ENCODE results near the gene NDUFS8.

Gene NDUFS8

DNA sequence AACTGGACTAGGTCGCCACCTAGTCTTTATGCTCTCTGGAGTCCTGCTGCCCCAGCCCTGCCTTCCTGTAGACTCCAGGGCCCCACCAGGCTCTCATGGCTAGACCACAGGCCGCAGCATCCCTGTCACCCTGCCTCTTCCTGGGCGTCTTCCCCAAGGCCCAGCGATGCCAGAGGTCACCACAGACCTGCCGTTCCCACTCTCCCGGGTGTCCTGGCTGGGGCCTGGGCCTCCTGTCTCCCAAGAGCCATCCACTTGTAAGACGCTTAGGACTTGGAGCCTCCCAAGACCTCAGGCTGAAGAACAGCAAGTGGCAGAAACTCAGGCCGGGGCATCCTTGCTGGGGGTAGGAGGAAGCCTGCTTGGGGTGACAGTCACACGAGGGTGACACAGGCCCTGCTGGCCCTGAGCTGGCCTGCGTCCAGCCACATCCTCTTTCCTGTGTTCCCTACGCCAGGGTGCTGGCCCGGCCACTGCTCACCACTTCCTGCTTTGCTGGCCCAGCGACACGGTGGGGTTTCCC, 6.3 kb downstream of the NDUFS8 start:
- DNase-seq (ENCODE audit: low read depth) = no peak

DNA sequence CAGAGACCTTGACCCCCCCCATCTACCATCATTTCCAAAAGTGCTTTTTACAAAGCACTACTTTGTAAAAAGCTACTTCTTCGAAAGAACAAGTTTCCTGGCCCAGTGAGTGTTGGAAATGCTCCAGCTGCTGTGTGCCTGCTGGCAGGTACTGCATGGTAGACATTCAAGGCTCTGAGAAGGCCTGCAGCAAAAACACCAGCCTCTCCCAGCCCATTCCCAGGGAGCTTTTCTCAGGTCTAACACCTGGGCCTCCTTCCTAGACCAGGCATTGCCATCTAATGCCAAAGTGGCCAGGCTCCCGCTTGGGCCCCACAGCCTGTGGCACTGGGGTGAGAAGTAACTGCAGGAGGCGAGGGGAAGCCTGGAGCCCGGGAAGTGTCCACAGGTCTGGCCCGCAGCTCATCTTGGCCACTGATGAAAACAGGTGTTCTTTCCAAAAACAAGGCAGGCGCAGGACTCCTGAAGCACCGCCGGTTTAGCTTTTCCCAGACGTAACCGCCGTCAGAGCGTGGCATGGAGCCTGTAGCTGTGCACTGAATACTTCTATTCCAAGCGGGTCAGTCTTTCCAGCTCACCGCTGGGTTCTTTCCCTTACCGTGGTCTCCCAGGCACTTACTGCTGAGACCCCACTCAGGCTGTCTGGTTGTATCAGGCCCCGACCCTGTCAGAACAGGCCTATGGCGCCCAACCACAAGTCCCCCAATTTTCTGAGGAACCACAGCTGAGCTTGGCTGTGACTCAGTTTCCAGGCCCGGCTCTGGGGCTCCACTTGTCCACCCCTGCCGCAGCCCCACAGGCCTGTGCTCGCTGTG, 7.1 kb downstream of the NDUFS8 start:
- DNase-seq (ENCODE audit: low read depth) = no peak

DNA sequence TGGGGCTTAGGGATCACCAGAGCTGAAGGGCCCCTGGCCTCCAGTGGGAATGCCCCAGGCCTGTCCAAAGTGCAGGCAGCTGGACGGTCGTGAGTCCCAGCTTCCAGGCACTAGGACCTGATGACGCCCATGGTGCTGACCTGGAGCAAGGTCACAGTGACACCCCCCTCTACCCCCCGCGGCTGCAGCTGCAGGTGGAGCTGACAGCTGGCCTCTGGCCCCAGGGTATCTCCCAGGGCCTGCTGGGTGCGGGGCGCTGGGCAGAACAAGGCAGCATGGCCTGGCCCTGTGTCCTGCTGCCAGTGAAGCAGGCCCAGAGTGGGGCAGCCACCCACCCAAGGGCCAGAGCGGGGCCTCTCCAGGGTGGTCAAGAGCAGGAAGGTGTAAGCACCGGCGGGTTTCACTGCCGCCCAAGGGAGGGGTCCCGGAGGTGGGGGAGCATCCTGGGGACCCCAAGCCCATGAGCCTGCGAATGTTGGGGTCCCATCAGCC, 7.8 kb downstream of the NDUFS8 start:
- no peak for DNase-seq (ENCODE audit: low read depth)

DNA sequence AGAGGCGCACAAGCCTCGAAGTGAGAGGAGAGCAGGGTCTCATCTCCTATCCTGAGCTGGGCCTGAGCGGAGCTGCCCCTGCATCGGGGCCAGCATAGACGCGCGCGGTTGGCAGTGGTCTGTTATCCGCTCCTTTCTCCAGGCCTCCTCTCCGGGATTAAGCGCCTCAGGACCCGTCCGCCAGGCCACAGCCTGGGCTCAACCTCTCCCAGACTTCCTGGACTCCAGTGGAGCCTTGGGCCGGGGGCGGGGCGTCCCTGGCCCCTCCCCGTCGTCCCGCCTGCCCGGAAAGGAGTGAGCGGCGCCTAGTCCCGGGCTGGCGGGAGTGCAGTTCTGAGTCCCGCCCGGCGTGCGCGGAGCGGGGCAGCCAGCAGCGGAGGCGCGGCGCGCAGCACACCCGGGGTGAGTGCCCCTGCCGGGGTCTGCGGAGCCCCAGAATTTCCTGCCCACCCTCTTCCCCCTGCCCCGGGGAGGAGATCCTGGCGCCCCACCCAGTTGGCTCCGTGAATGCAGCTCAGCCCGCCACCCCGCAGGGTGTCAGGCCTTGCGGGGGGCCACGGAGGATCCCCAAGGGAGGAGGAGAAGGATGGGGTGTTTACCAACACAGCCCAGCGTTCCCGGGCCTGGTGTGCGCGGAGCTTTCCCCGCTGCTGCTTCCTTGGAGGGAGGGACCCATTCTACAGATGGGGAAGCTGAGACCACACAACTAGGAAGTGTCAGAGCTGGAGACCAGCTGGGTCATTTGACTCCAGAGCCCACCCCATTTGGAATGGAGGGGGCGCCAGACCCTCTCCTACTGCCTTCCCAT, 8.4 kb downstream of the NDUFS8 start, which contains the start of gene TCIRG1:
Gene TCIRG1, plus strand, starts transcription at position 308 of the 808 bp plus-strand sequence. CDS start 2,247 bp downstream, outside the sequence.
- DNase-seq (ENCODE audit: low read depth) = peak; percentile 33

DNA sequence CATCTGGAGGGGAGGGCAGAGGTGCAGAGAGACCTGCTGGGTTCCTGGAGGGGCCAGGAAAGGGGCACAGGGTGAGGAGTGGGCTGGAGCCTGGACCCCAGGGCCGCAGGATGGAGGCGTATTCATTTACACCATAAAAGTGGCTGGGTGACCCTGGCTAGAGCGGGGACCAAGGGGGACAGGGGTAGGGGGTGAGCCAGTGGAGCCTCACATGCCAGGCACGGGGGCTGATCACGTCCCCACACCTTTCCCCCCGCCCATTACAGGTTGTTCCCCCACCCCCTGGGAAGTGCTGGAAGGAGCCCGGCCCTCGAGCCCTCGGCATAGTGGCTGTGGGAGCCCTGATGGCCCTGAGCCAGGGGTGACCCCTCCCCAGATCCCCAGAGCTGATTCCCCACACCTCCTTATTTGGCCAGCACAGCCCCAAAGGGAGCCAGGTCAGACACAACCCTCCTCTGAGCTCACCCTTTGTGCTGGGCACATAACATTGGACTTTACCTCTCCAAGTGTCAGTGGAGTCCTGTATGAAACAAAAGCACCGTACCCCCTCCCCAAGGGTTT, 9.1 kb downstream of the NDUFS8 start:
- no peak for DNase-seq (ENCODE audit: low read depth)

DNA sequence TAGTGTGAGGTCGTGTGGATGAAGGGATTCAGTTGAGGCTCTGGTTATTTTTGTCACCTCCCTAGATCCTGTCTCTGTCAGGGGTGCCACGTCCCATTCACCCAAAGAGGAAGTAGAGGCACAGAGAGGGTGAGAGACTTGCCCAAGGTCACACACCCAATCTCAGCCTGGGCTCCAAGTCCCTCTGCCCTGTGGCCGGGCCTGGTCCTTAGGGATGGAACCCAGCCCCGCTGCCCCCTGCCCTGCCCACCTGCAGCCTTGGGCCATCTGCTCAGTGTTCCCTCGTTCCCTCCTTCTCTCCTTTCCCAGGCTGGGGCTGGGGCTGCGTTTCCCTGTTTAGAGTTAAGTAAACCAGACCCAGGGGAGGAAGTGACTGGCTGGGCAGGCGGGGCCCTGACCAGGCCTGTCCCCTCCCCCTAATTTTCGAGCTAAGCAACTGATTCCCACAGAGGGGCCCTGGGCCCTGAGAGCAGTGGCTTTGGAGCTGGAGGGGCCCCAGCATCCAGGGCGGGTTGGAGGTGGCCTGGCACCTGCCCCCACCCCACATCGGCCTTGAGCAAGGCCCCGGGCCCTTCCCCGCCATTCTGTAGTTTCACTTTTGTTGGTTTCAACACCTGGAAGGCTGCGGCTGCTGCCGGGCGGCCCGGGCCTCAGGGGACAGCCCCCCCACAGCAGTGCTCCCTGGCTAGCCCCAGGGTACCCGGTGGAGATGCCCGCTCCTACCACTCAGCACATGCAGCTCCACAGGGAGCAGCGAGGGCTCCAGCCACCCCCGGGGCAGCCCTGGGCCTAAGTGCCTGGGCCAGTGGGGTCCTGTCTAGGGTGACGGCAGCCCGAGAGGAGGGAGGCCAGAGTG, 9.8 kb downstream of the NDUFS8 start:
- DNase-seq (ENCODE audit: low read depth) = peak; percentile 24

DNA sequence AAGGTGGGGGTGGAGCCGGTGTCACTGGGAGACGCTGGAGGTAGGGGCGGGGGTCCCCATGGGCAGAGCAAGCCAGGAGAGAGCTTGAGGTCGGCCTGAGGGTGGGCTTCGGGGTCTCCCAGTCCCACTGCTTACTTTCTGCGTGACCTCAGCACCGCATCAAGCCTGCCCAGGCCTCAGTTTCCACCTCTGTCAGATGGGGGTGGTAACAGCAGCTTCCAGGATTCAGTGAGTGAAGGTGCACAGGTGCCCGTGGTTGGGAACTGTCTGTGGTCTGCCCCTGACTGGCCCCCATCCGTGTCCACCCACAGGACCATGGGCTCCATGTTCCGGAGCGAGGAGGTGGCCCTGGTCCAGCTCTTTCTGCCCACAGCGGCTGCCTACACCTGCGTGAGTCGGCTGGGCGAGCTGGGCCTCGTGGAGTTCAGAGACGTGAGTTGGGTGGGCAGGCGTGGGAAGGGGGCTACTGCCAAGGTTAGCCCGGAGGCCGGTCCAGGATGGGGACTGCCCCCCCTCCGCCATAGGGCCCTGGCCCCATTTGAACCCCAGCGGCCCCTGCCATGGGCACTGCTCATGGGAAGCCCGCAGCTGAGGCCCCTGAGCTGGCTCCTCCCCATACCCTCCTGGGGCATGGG, 10.6 kb downstream of the NDUFS8 start:
- no peak for DNase-seq (ENCODE audit: low read depth)

DNA sequence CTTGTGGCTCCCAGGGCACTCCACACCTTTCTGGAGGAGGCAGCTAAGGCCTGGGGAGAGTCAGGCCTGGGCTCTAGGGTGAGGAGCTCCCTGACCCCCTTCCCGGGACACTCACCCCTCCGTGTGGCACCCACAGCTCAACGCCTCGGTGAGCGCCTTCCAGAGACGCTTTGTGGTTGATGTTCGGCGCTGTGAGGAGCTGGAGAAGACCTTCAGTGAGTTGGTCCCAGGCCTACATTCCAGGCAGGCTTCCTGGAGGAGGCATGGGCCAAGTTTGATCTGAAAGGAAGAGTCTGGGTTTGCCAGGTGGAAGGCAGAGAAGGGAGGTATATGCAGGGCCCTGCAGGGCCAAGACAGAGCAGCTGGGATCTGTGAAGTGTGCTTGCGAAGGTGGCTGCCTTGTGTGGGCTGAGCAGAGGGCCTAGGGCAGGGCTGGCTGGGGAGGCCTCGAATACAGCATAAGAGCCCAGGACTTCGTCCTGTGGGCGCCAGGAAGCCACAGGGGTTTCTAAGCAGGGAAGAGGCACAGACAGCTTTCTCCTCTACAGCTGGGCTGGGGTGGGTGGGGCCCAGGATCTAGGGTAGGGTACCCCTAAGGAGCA, 11.2 kb downstream of the NDUFS8 start:
- no peak for DNase-seq (ENCODE audit: low read depth)

DNA sequence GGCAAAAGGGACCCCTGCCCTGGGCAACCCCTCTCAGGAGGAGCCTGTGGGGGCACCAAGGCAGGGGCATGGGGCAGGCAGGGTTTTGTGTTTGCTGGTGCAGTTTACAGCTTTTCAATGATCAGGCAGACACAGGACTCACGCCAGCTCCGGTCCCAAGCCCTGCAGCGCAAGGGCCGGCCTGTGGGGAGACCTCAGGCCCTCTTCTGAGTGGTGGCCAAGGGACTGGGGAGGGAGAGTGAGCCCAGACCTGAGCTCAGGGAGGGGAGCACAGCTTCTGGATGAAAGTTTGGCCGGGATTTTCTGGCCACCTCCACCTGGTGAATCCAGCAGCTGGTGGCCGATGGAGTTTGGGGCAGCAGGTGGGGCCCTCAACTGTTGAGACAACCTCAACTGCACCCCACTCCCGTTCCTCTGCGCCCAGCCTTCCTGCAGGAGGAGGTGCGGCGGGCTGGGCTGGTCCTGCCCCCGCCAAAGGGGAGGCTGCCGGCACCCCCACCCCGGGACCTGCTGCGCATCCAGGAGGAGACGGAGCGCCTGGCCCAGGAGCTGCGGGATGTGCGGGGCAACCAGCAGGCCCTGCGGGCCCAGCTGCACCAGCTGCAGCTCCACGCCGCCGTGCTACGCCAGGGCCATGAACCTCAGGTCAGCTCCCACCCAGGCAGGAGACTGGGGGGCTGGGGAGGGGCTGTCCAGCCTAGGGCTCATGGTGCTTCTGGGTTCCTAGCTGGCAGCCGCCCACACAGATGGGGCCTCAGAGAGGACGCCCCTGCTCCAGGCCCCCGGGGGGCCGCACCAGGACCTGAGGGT, 11.9 kb downstream of the NDUFS8 start:
- no peak for DNase-seq (ENCODE audit: low read depth)

DNA sequence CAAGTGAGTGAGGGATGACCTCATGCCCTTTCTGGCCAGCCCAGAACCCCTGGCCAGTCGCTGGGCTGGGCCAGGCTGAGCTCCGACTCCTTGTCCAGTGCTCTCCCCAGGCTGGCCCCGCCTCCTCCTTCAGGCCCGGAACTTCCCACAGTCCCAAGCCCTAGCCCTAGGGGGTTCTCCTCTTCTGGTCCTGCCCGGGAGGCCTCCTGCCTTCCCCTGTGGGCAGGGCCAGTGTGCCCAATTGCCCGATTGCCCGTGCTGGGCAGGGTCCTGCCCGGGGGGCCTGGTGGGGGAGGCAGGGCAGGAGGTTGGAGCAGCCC, 12.5 kb downstream of the NDUFS8 start:
- DNase-seq (ENCODE audit: low read depth) = no peak

DNA sequence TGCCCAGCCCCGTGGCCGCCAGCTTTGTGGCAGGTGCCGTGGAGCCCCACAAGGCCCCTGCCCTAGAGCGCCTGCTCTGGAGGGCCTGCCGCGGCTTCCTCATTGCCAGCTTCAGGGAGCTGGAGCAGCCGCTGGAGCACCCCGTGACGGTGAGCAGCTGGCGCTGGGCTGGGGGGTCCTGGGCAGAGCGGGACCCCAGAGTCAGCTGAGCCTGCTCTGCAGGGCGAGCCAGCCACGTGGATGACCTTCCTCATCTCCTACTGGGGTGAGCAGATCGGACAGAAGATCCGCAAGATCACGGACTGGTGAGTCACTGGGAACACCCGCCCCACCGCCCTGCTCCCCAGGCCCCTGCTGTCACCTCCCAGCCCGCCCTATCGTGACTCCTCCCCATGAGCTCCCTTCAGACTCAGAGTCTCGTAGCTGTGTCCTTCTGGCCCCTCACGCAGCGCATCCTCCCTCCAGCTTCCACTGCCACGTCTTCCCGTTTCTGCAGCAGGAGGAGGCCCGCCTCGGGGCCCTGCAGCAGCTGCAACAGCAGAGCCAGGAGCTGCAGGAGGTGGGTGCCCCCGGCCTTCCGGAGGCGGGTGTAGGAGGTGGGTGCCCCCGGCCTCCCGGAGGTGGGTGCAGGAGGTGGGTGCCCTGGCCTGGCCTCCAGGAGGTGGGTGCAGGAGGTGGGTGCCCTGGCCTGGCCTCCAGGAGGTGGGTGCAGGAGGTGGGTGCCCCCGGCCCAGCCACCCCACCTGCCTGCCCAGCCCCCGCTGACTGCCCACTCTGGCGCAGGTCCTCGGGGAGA, 13.1 kb downstream of the NDUFS8 start:
- DNase-seq (ENCODE audit: low read depth) = no peak

DNA sequence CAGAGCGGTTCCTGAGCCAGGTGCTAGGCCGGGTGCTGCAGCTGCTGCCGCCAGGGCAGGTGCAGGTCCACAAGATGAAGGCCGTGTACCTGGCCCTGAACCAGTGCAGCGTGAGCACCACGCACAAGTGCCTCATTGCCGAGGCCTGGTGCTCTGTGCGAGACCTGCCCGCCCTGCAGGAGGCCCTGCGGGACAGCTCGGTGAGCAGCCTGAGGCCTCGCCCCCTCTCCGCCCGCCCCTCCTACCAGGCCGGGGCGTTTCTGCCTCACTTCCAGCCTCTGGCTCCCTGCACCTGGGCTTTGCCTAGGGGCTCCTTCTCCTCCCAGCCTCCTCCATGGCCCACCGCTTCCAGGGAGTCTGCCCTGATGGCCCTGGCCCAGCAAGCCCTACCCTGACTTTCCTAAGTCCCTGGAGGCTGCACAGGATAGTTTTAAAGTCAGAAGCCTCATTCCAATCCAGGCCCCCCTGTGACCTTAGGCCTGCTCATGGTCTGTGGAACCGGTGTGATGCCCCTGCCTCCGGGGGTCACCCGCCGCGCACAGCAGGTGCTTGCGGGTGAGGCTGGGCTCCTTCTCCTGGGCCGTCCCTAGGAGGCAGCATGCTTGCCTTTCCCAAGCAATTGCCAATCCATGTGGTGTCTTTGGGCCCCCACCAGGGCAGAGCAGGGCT, 13.8 kb downstream of the NDUFS8 start:
- DNase-seq (ENCODE audit: low read depth) = no peak

DNA sequence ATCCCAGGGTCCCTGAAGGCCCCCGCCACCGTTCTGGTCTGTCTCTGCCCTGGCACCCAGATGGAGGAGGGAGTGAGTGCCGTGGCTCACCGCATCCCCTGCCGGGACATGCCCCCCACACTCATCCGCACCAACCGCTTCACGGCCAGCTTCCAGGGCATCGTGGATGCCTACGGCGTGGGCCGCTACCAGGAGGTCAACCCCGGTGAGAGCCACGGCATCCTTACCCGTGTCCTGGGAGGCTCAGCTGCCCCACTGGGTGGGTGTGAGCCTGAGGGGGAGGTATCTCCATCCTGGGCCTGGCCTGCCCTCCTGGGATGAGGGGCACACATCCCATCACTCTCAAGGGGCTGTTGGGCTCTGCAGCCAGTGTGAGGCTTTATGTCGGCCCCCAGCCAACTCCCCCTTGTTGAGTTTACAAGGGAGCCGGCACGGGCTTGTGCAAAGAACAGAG, 14.4 kb downstream of the NDUFS8 start:
- DNase-seq (ENCODE audit: low read depth) = no peak

DNA sequence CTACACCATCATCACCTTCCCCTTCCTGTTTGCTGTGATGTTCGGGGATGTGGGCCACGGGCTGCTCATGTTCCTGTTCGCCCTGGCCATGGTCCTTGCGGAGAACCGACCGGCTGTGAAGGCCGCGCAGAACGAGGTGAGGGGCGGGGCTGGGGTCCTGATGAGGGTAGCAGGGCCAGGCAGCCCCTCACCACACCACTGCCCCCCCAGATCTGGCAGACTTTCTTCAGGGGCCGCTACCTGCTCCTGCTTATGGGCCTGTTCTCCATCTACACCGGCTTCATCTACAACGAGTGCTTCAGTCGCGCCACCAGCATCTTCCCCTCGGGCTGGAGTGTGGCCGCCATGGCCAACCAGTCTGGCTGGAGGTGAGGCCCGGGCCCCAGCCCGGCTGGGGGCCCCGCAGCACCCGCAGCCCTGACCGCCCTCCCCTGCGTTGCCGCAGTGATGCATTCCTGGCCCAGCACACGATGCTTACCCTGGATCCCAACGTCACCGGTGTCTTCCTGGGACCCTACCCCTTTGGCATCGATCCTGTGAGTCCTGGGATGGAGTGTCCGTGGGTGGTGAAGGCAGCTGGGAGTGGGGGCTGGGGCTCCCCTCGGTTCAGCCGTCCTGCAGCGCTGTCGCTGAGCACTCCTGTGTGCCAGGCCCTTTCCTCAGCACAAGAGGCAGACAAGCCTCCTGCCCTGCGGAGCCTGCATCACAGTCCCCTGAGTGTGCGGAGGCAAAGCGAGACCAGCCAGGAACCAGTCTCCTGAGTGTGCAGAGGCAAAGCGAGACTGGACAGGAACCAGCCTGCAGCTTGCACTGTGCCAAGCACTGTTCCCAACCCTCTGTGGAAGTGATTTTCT, 17.2 kb downstream of the NDUFS8 start:
- no peak for DNase-seq (ENCODE audit: low read depth)

DNA sequence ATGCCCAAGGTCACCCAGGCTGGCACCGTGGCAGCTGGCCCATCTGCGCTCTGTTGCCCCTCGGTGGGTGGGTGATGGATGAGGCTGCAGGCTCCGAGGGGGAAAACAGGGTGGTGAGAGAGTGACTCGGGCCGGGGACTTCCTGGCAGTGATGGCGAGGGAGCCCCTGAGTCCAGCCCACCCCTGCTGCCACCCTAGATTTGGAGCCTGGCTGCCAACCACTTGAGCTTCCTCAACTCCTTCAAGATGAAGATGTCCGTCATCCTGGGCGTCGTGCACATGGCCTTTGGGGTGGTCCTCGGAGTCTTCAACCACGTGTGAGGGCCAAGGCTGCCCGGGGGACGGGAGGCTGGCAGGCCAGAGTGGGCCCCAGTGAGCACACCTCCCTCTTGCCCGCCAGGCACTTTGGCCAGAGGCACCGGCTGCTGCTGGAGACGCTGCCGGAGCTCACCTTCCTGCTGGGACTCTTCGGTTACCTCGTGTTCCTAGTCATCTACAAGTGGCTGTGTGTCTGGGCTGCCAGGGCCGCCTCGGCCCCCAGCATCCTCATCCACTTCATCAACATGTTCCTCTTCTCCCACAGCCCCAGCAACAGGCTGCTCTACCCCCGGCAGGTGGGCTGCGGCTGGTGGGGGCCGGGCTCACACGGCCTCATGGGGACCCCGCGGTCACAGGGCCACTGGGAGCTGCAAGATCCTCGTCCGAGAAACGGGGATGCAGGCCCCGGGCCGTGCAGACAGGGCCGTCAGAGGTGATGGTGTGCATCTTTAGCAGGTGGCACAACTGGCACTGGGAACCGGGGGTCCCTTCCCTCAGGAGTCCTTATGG, 18.4 kb downstream of the NDUFS8 start:
- no peak for DNase-seq (ENCODE audit: low read depth)

Data from activated T-cell treated with anti-CD3 and anti-CD28 coated beads for 1 hour (primary cell).